GM23338 (cell line): Measurements from ENCODE around the gene ITGB5. TPM values are rescaled to one million over a fixed set of nuclear protein-coding genes. Genes with fewer than 3 reads are reported as not detected.
A peak's percentile ranks its signal among the peaks of the same experiment; 100 is the strongest.

Experiments
- ATAC-seq: fragments of 200-7000 bp; cut with Tn5 transposase; 3 replicates; pipeline ENCODE4 v1.9.1; 2020
- DNase-seq: peaks from one replicate; pipeline ENCODE4 v3.0.0-alpha.2; 2015; ENCODE audit warnings: low spot score
- H2AFZ ChIP-seq: fragments of 200-600 bp; sonication (generic); 2 replicates; pipeline ENCODE4 v1.8.0; 2016; ENCODE audit warnings: antibody characterized with exemption, mild to moderate bottlenecking, moderate library complexity
- H3F3A ChIP-seq: fragments of 200-600 bp; sonication (generic); replicated peaks from 2 replicates; pipeline ENCODE4 v1.8.0; 2017; ENCODE audit warnings: antibody characterized with exemption, mixed run types, low read depth
- H3K27ac ChIP-seq: fragments of 200-600 bp; sonication (generic); 2 replicates; pipeline ENCODE4 v1.6.1; 2016; ENCODE audit warnings: low read depth
- H3K27me3 ChIP-seq: fragments of 200-600 bp; sonication (generic); 2 replicates; pipeline ENCODE4 v1.8.0; 2016; ENCODE audit warnings: mild to moderate bottlenecking, mixed run types, moderate library complexity; ENCODE audit not compliant: insufficient read depth
- H3K36me3 ChIP-seq: fragments of 200-600 bp; sonication (generic); 2 replicates; pipeline ENCODE4 v1.8.0; 2016; ENCODE audit warnings: mild to moderate bottlenecking; ENCODE audit not compliant: insufficient read depth
- H3K4me1 ChIP-seq: fragments of 200-600 bp; sonication (generic); 2 replicates; pipeline ENCODE4 v1.8.0; 2016; ENCODE audit warnings: mild to moderate bottlenecking, moderate library complexity; ENCODE audit not compliant: insufficient read depth
- H3K4me2 ChIP-seq: fragments of 200-600 bp; sonication (generic); 2 replicates; pipeline ENCODE4 v1.7.1; 2017; ENCODE audit warnings: mixed run types
- H3K4me3 ChIP-seq: fragments of 200-600 bp; sonication (generic); 2 replicates; pipeline ENCODE4 v1.6.1; 2016; ENCODE audit warnings: mixed run types
- H3K79me2 ChIP-seq: fragments of 200-600 bp; sonication (generic); replicated peaks from 2 replicates; pipeline ENCODE4 v1.8.0; 2017; ENCODE audit warnings: mild to moderate bottlenecking; ENCODE audit not compliant: insufficient read depth
- H3K9me2 ChIP-seq: fragments of 200-600 bp; sonication (generic); 2 replicates; pipeline ENCODE4 v1.8.0; 2017; ENCODE audit not compliant: insufficient read depth
- H4K20me1 ChIP-seq: fragments of 200-600 bp; sonication (generic); replicated peaks from 2 replicates; pipeline ENCODE4 v1.8.0; 2017; ENCODE audit warnings: mild to moderate bottlenecking; ENCODE audit not compliant: insufficient read depth
- H3K27ac Mint-ChIP-seq: 2 replicates; pipeline ENCODE4 v1.8.0; 2020; ENCODE audit warnings: inconsistent platforms, mild to moderate bottlenecking, moderate library complexity, mixed read lengths
- H3K27me3 Mint-ChIP-seq: 3 replicates; pipeline ENCODE4 v1.8.0; 2022; ENCODE audit warnings: low read depth, mild to moderate bottlenecking, moderate library complexity, mixed read lengths, inconsistent platforms; ENCODE audit not compliant: insufficient read depth, poor library complexity
- H3K36me3 Mint-ChIP-seq: 3 replicates; pipeline ENCODE4 v1.8.0; 2021; ENCODE audit warnings: low read depth, mild to moderate bottlenecking, inconsistent platforms, moderate library complexity, mixed read lengths
- H3K4me1 Mint-ChIP-seq: 3 replicates; pipeline ENCODE4 v1.8.0; 2020; ENCODE audit warnings: mild to moderate bottlenecking, inconsistent platforms, mixed read lengths
- H3K4me3 Mint-ChIP-seq: 3 replicates; pipeline ENCODE4 v1.8.0; 2021; ENCODE audit warnings: moderate library complexity, mild to moderate bottlenecking, inconsistent platforms, mixed read lengths
- H3K9me3 Mint-ChIP-seq: 3 replicates; pipeline ENCODE4 v1.8.0; 2020; ENCODE audit warnings: moderate library complexity, mild to moderate bottlenecking, inconsistent platforms, mixed read lengths
- CREB1 ChIP-seq: fragments of 250-450 bp; sonication (Bioruptor Pico); IDR thresholded peaks from 2 replicates; pipeline ENCODE4 v1.5.0; 2020; ENCODE audit warnings: low read depth, mild to moderate bottlenecking, moderate library complexity
- ETS1 ChIP-seq: IDR thresholded peaks from 2 replicates; pipeline ENCODE4 v1.6.1; 2016; ENCODE audit warnings: antibody characterized with exemption
- EZH2 ChIP-seq: fragments of 200-600 bp; sonication (generic); IDR thresholded peaks from one replicate; pipeline ENCODE4 v1.8.0; 2017; ENCODE audit warnings: antibody characterized with exemption, mild to moderate bottlenecking, low read depth; ENCODE audit not compliant: unreplicated experiment
- STAT1 ChIP-seq: IDR thresholded peaks from one replicate; pipeline ENCODE4 v1.6.1; 2016; ENCODE audit warnings: antibody characterized with exemption; ENCODE audit not compliant: unreplicated experiment
- ZNF462 ChIP-seq: fragments of 250-450 bp; sonication (Bioruptor Pico); IDR thresholded peaks from 2 replicates; pipeline ENCODE4 v1.5.0; 2020; ENCODE audit warnings: mild to moderate bottlenecking, moderate library complexity
- polyA plus RNA-seq: library from polyadenylated mRNA; unstranded; fragments of >200 nt; fragmentation: Nextera tagmentation; extraction: Ambion mirVana; gene quantifications from 2 replicates; pipeline ENCODE4 v1.2.1, GENCODE V29; 2016
- total RNA-seq: library from RNA; depleted of rRNA; stranded (reverse); fragments of >200 nt; shearing (Covaris generic); gene quantifications from 2 replicates; pipeline ENCODE4 v1.2.3, GENCODE V29; 2014

Gene ITGB5
- total and polyA plus RNA-seq, 2 experiments from 2014 or later: 68.2 to 269 TPM

- TF ChIP-seq STAT1 (no peak), EZH2 (no peak), ETS1 (no peak), ZNF462 (no peak)
Measured at GRCh38 chr3:124886168-124887056, 753 bp downstream of the ITGB5 start (continued).

- peak overlapping the region; percentile 76 for H3K27ac Mint-ChIP-seq
- H3K4me3 ChIP-seq: peak overlapping the region; percentile 71
- no peak overlapping the region for H2AFZ ChIP-seq
- peaks cover 13% of the 10 kb centered on the region for H3F3A ChIP-seq
- ATAC-seq: peak; percentile 6
- H3K4me3 Mint-ChIP-seq: peak overlapping the region; percentile 86
- no peaks in the 10 kb centered on the region for H3K27me3 ChIP-seq
- H3K4me1 Mint-ChIP-seq: peaks cover 64% of the 10 kb centered on the region
- H3K27me3 Mint-ChIP-seq: peaks cover 27% of the 10 kb centered on the region
- H3K4me2 ChIP-seq: peak overlapping the region; percentile 88
- no peaks in the 10 kb centered on the region for H3K36me3 ChIP-seq
- peaks cover 40% of the 10 kb centered on the region for H3K4me1 ChIP-seq
- peak; percentile 62 for DNase-seq
- H3K27ac ChIP-seq: peak overlapping the region; percentile 95
- H3K9me2 ChIP-seq: no peaks in the 10 kb centered on the region
- H3K9me3 Mint-ChIP-seq: peaks cover 3% of the 10 kb centered on the region
- H4K20me1 ChIP-seq: peaks cover 5% of the 10 kb centered on the region; the same call in 1 of the 2 replicates
- H3K79me2 ChIP-seq: peaks cover 54% of the 10 kb centered on the region
- no peak for TF ChIP-seq CREB1 (CRISPR knock-in tag)
- H3K36me3 Mint-ChIP-seq: peaks cover 15% of the 10 kb centered on the region
Measured at GRCh38 chr3:124885466-124886167, 1.5 kb downstream of the ITGB5 start.
